Muscle layer of colon (tissue), 2 donors: Measurements from ENCODE around the gene PSMA8.
"Not testable (repeated sequence)": the region's sequence is repeated elsewhere in the genome, so short reads cannot be mapped to it uniquely, and the experiment has no call there.

ENCODE experiments used
- H3K27ac ChIP-seq: one replicate; pipeline ENCODE4 v1.7.0; 2013; ENCODE audit warnings: low read depth, mild to moderate bottlenecking, low read length, moderate library complexity
- H3K27me3 ChIP-seq, 2 donors: one replicate each; pipeline ENCODE4 v1.7.0; 2013; ENCODE audit warnings: low read length in 2 of 2, mild to moderate bottlenecking in 2 of 2; ENCODE audit not compliant: insufficient read depth in 2 of 2, control insufficient read depth in 1 of 2
- H3K36me3 ChIP-seq: one replicate; pipeline ENCODE4 v1.7.0; 2013; ENCODE audit warnings: mild to moderate bottlenecking, low read length; ENCODE audit not compliant: insufficient read depth
- H3K4me1 ChIP-seq: one replicate; pipeline ENCODE4 v1.7.0; 2013; ENCODE audit warnings: mild to moderate bottlenecking, low read length; ENCODE audit not compliant: insufficient read depth
- H3K4me3 ChIP-seq, 2 donors: one replicate each; pipeline ENCODE4 v1.7.0; 2013; ENCODE audit warnings: low read length in 2 of 2, low read depth in 1 of 2, mild to moderate bottlenecking in 1 of 2, moderate library complexity in 1 of 2
- H3K9ac ChIP-seq: one replicate; pipeline ENCODE4 v1.7.0; 2013; ENCODE audit warnings: low read length
- H3K9me3 ChIP-seq: one replicate; pipeline ENCODE4 v1.7.0; 2013; ENCODE audit warnings: mild to moderate bottlenecking, low read length
- donor health status: abdominal sarcoma.
- donor health status: Adenocarcinoma of cecum.

Gene PSMA8

GRCh38 chr18:26119246-26119645 is 14.4 kb upstream of the PSMA8 start:
- no peaks in the 10 kb centered on the region for H3K27me3 ChIP-seq
- H3K36me3 ChIP-seq = no peaks in the 10 kb centered on the region
- H3K4me1 ChIP-seq = no peaks in the 10 kb centered on the region
- no peaks in the 10 kb centered on the region for H3K9me3 ChIP-seq
- no peak overlapping the region for H3K4me3 ChIP-seq
- H3K27ac ChIP-seq = no peak overlapping the region
- H3K9ac ChIP-seq = no peak overlapping the region

GRCh38 chr18:26121476-26121875 is 12.2 kb upstream of the PSMA8 start:
- H3K4me3 ChIP-seq = no peak overlapping the region
- H3K9me3 ChIP-seq = no peaks in the 10 kb centered on the region
- H3K27me3 ChIP-seq = no peaks in the 10 kb centered on the region
- H3K4me1 ChIP-seq = no peaks in the 10 kb centered on the region
- no peak overlapping the region for H3K9ac ChIP-seq
- H3K36me3 ChIP-seq = no peaks in the 10 kb centered on the region
- no peak overlapping the region for H3K27ac ChIP-seq

- not testable (repeated sequence) for H3K27me3 ChIP-seq
These were observed 11.7 kb upstream of the PSMA8 start for GRCh38 chr18:26121994-26122393.

GRCh38 chr18:26127786-26128185 is 5.9 kb upstream of the PSMA8 start:
- Histone ChIP-seq H3K27me3 (no peaks in the 10 kb centered on the region), H3K4me3 (no peak overlapping the region), H3K27ac (no peak overlapping the region), H3K36me3 (no peaks in the 10 kb centered on the region), H3K9ac (no peak overlapping the region), H3K9me3 (no peaks in the 10 kb centered on the region), H3K4me1 (no peaks in the 10 kb centered on the region)

More at GRCh38 chr18:26121994-26122393, 11.7 kb upstream of the PSMA8 start:
- not testable (repeated sequence) for H3K4me1 ChIP-seq, H3K9ac ChIP-seq, H3K27ac ChIP-seq, H3K36me3 ChIP-seq, H3K9me3 ChIP-seq, H3K4me3 ChIP-seq

- H3K27ac ChIP-seq, H3K27me3 ChIP-seq, H3K9ac ChIP-seq, H3K4me1 ChIP-seq, H3K36me3 ChIP-seq, H3K4me3 ChIP-seq, H3K9me3 ChIP-seq: not testable (repeated sequence)
These were observed 5.5 kb upstream of the PSMA8 start for GRCh38 chr18:26128192-26128591.

GRCh38 chr18:26134107-26134506 is 438 bp downstream of the PSMA8 start:
- no peaks in the 10 kb centered on the region for H3K4me1 ChIP-seq
- H3K27ac ChIP-seq = no peak overlapping the region
- H3K36me3 ChIP-seq = no peaks in the 10 kb centered on the region
- no peaks in the 10 kb centered on the region for H3K9me3 ChIP-seq
- H3K27me3 ChIP-seq = no peaks in the 10 kb centered on the region
- no peak overlapping the region for H3K4me3 ChIP-seq
- no peak overlapping the region for H3K9ac ChIP-seq

- Histone ChIP-seq H3K4me3 (no peak overlapping the region), H3K27me3 (no peaks in the 10 kb centered on the region), H3K9me3 (no peaks in the 10 kb centered on the region), H3K9ac (no peak overlapping the region), H3K36me3 (no peaks in the 10 kb centered on the region), H3K4me1 (no peaks in the 10 kb centered on the region), H3K27ac (no peak overlapping the region)
These were observed 1.9 kb downstream of the PSMA8 start for GRCh38 chr18:26135548-26135947.

GRCh38 chr18:26157326-26157725 is 23.7 kb downstream of the PSMA8 start:
- no peaks in the 10 kb centered on the region for H3K9me3 ChIP-seq
- no peaks in the 10 kb centered on the region for H3K36me3 ChIP-seq
- H3K27ac ChIP-seq = no peak overlapping the region
- H3K9ac ChIP-seq = no peak overlapping the region
- no peak overlapping the region for H3K4me3 ChIP-seq
- no peaks in the 10 kb centered on the region for H3K27me3 ChIP-seq
- H3K4me1 ChIP-seq = no peaks in the 10 kb centered on the region

- H3K4me3 ChIP-seq = no peak overlapping the region
- no peaks in the 10 kb centered on the region for H3K9me3 ChIP-seq
- no peak overlapping the region for H3K9ac ChIP-seq
- H3K27ac ChIP-seq = no peak overlapping the region
- no peaks in the 10 kb centered on the region for H3K27me3 ChIP-seq
- H3K36me3 ChIP-seq = no peaks in the 10 kb centered on the region
- no peaks in the 10 kb centered on the region for H3K4me1 ChIP-seq
These were observed 25.7 kb downstream of the PSMA8 start for GRCh38 chr18:26159353-26159752.

- Histone ChIP-seq H3K9ac (no peak overlapping the region), H3K36me3 (no peaks in the 10 kb centered on the region), H3K4me3 (no peak overlapping the region), H3K27me3 (no peaks in the 10 kb centered on the region), H3K27ac (no peak overlapping the region), H3K9me3 (no peaks in the 10 kb centered on the region), H3K4me1 (no peaks in the 10 kb centered on the region)
These were observed 30.9 kb downstream of the PSMA8 start for GRCh38 chr18:26164571-26164970.

GRCh38 chr18:26167592-26167991 is 33.9 kb downstream of the PSMA8 start:
- H3K27me3 ChIP-seq, H3K4me3 ChIP-seq, H3K4me1 ChIP-seq, H3K27ac ChIP-seq, H3K36me3 ChIP-seq, H3K9ac ChIP-seq, H3K9me3 ChIP-seq: not testable (repeated sequence)

- H3K4me1 ChIP-seq = no peaks in the 10 kb centered on the region
- H3K27me3 ChIP-seq = no peaks in the 10 kb centered on the region
- H3K9me3 ChIP-seq = no peaks in the 10 kb centered on the region
- H3K36me3 ChIP-seq = no peaks in the 10 kb centered on the region
- H3K27ac ChIP-seq = no peak overlapping the region
- no peak overlapping the region for H3K4me3 ChIP-seq
- H3K9ac ChIP-seq = no peak overlapping the region
These were observed 41.8 kb downstream of the PSMA8 start for GRCh38 chr18:26175481-26175880.
